ENCODE measurements around the gene NMT1. TPM values are rescaled to one million over a fixed set of nuclear protein-coding genes. Genes with fewer than 3 reads are reported as not detected.

Gene NMT1
- total and polyA plus RNA-seq, 2 of the 13 experiments (the other 11 are each of a cell fraction or from before 2014, with no cell fraction given): 75.7 to 142 TPM

GRCh38 chr17:45128331-45128730, 67.2 kb downstream of the NMT1 start (continued):
- no peak for TF ChIP-seq HNF1A (IDR thresholded peaks at IDR 0.05; ENCODE audit: low read depth)
- TF ChIP-seq HNF1A (CRISPR knock-in tag; IDR thresholded peaks at IDR 0.05; ENCODE audit: borderline replicate concordance): no peak
- no peak for TF ChIP-seq HNRNPLL (IDR thresholded peaks at IDR 0.05; ENCODE audit: low read depth, low read length, poor library complexity, severe bottlenecking)
- TF ChIP-seq ZNF224 (CRISPR knock-in tag; IDR thresholded peaks at IDR 0.05): no peak
- TF ChIP-seq ZNF841 (CRISPR knock-in tag; IDR thresholded peaks at IDR 0.05; ENCODE audit: borderline replicate concordance): no peak
- TF ChIP-seq ZNF790 (CRISPR knock-in tag; IDR thresholded peaks at IDR 0.05; ENCODE audit: borderline replicate concordance): no peak
- TF ChIP-seq ZBTB10 (CRISPR knock-in tag; IDR thresholded peaks at IDR 0.05; ENCODE audit: borderline replicate concordance): no peak
- TF ChIP-seq PHB2 (IDR thresholded peaks at IDR 0.05; ENCODE audit: partially characterized antibody): no peak
- TF ChIP-seq NR2F2 (IDR thresholded peaks at IDR 0.05; ENCODE audit: borderline replicate concordance, low read depth): no peak
- TF ChIP-seq SNAPC4 (CRISPR knock-in tag; IDR thresholded peaks at IDR 0.05): no peak
- TF ChIP-seq FOXO4 (CRISPR knock-in tag; conservative IDR thresholded peaks at IDR 0.05): no peak
- no peak for TF ChIP-seq ZBTB39 (CRISPR knock-in tag; IDR thresholded peaks at IDR 0.05)

Data from HepG2 (cell line).